SU-DHL-6 (cell line): ENCODE data around the gene SUMO4.

Source experiments
- EZH2phosphoT487 ChIP-seq: fragments of 200-600 bp; sonication (generic), shearing (Covaris generic); conservative IDR thresholded peaks from 2 replicates; pipeline ENCODE4 v1.6.1; 2018; ENCODE audit warnings: mild to moderate bottlenecking, antibody characterized with exemption, low read length, moderate library complexity, mixed read lengths
- TF ChIP-seq, protein P1 (sequence below): fragments of 200-600 bp; sonication (generic); IDR thresholded peaks from one replicate; pipeline ENCODE4 v1.5.1; 2017; ENCODE audit warnings: antibody characterized with exemption, mild to moderate bottlenecking, low read length, moderate library complexity; ENCODE audit not compliant: insufficient read depth, poor library complexity, severe bottlenecking

DNA sequence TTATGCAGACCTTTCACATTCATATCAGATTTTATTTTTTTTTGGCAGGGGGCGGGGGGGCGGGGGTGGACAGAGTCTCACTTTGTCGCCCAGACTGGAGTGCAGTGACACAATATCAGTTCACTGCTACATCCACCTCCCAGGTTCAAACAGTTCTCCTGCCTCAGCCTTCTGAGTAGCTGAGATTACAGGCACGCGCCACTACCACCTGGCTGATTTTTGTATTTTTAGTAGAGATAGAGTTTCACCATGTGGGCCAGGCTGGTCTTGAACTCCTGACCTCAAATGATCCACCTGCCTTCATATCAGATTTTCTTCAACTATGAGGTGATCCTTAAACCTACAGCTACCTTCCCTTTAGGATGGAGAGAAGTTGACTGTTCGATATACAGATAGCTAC, 8.0 kb upstream of the SUMO4 start:
- no peak for TF ChIP-seq EZH2phosphoT487
- TF ChIP-seq, protein P1, sequence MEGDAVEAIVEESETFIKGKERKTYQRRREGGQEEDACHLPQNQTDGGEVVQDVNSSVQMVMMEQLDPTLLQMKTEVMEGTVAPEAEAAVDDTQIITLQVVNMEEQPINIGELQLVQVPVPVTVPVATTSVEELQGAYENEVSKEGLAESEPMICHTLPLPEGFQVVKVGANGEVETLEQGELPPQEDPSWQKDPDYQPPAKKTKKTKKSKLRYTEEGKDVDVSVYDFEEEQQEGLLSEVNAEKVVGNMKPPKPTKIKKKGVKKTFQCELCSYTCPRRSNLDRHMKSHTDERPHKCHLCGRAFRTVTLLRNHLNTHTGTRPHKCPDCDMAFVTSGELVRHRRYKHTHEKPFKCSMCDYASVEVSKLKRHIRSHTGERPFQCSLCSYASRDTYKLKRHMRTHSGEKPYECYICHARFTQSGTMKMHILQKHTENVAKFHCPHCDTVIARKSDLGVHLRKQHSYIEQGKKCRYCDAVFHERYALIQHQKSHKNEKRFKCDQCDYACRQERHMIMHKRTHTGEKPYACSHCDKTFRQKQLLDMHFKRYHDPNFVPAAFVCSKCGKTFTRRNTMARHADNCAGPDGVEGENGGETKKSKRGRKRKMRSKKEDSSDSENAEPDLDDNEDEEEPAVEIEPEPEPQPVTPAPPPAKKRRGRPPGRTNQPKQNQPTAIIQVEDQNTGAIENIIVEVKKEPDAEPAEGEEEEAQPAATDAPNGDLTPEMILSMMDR, result no peak
